HepG2 (cell line): Measurements from ENCODE around the gene ERCC2. TPM values are rescaled to one million over a fixed set of nuclear protein-coding genes. Genes with fewer than 3 reads are reported as not detected.

ENCODE experiments used
- AGO2 ChIP-seq: fragments of 200-400 bp; formaldehyde crosslinking; optimal IDR thresholded peaks from 2 replicates; pipeline ENCODE3; 2017; ENCODE audit warnings: mild to moderate bottlenecking, low read depth, low read length, moderate library complexity
- ARID5B ChIP-seq: IDR thresholded peaks from 2 replicates; pipeline ENCODE4 v1.4.0; 2020; ENCODE audit warnings: mild to moderate bottlenecking, missing genetic modification reagents
- GABPB1 ChIP-seq: IDR thresholded peaks from 2 replicates; pipeline ENCODE4 v1.6.1; 2016; ENCODE audit warnings: mild to moderate bottlenecking, missing genetic modification reagents, moderate library complexity, missing compliant biosample characterization
- HNRNPLL ChIP-seq: fragments of 200-400 bp; formaldehyde crosslinking; IDR thresholded peaks from 2 replicates; pipeline ENCODE4 v1.6.1; 2017; ENCODE audit warnings: mild to moderate bottlenecking, low read depth, low read length; ENCODE audit not compliant: poor library complexity, severe bottlenecking
- MNT ChIP-seq: fragments of 450-650 bp; IDR thresholded peaks from 2 replicates; pipeline ENCODE4 v1.6.1; 2016
- MTF1 ChIP-seq: sonication (generic); formaldehyde crosslinking; IDR thresholded peaks from 2 replicates; pipeline ENCODE4 v1.5.0; 2020; ENCODE audit warnings: missing genetic modification reagents
- ONECUT2 ChIP-seq: sonication (generic); formaldehyde crosslinking; IDR thresholded peaks from 2 replicates; pipeline ENCODE4 v1.4.0; 2020; ENCODE audit warnings: missing genetic modification reagents
- POLR2AphosphoS5 ChIP-seq: IDR thresholded peaks from 2 replicates; pipeline ENCODE4 v1.6.1; 2012; ENCODE audit warnings: low read depth, low read length
- SMAD1 ChIP-seq: sonication (generic); formaldehyde crosslinking; IDR thresholded peaks from 2 replicates; pipeline ENCODE4 v1.4.0; 2020; ENCODE audit warnings: missing genetic modification reagents, low read depth, mild to moderate bottlenecking, borderline replicate concordance
- STAT6 ChIP-seq: sonication (generic); formaldehyde crosslinking; IDR thresholded peaks from 2 replicates; pipeline ENCODE4 v1.4.0; 2020; ENCODE audit warnings: missing genetic modification reagents, mild to moderate bottlenecking, borderline replicate concordance
- SYNCRIP ChIP-seq: fragments of 200-400 bp; formaldehyde crosslinking; IDR thresholded peaks from 2 replicates; pipeline ENCODE4 v1.6.1; 2018; ENCODE audit warnings: mild to moderate bottlenecking, low read depth, low read length; ENCODE audit not compliant: insufficient read depth
- ZBTB10 ChIP-seq: sonication (generic); formaldehyde crosslinking; IDR thresholded peaks from 2 replicates; pipeline ENCODE4 v1.4.0; 2020; ENCODE audit warnings: missing genetic modification reagents, borderline replicate concordance
- ZNF747 ChIP-seq: sonication (generic); formaldehyde crosslinking; IDR thresholded peaks from 2 replicates; pipeline ENCODE4 v1.8.1; 2023; ENCODE audit warnings: missing genetic modification reagents, mild to moderate bottlenecking, borderline replicate concordance
- ZSCAN30 ChIP-seq: sonication (generic); formaldehyde crosslinking; IDR thresholded peaks from 2 replicates; pipeline ENCODE4 v1.5.0; 2020; ENCODE audit warnings: mild to moderate bottlenecking, missing genetic modification reagents
- ZUFSP ChIP-seq: sonication (generic); formaldehyde crosslinking; IDR thresholded peaks from 2 replicates; pipeline ENCODE4 v1.9.0; 2021; ENCODE audit warnings: missing genetic modification reagents, mild to moderate bottlenecking, borderline replicate concordance
- polyA plus RNA-seq, 8 experiments: library from polyadenylated mRNA; depleted of rRNA in 3 of 8; stranded (reverse) in 7 of 8; unstranded in 1 of 8; fragments of >200 nt; fragmentation: Illumina TruSeq in 4 of 8; extraction: Trizol in 4 of 8; gene quantifications; 2 replicates each; pipeline versions ENCODE4 v1.2.1 to v1.2.3, GENCODE V29; 2011 to 2016; ENCODE audit warnings: low read depth in 4 of 8, missing spikeins in 1 of 8, mixed read lengths in 1 of 8; ENCODE audit not compliant: insufficient read depth in 1 of 8
- total RNA-seq, 5 experiments: library from RNA; depleted of rRNA; stranded (reverse); fragments of >200 nt; fragmentation: Illumina TruSeq; extraction: Trizol; gene quantifications; 2 replicates each; pipeline ENCODE4 v1.2.3, GENCODE V29; 2016; ENCODE audit warnings: low read depth in 1 of 5

The ERCC2 gene
- total and polyA plus RNA-seq, 2 of the 13 experiments (the other 11 are each of a cell fraction or from before 2014, with no cell fraction given): 25.4 to 49.2 TPM

- TF ChIP-seq MNT: peak; percentile 70
- TF ChIP-seq GABPB1 (CRISPR knock-in tag): peak; percentile 81
- TF ChIP-seq ZUFSP: no peak
- no peak for TF ChIP-seq ZBTB10
- TF ChIP-seq ZNF747 (CRISPR knock-in tag): peak; percentile 59; the same call in 1 of the 2 replicates
- TF ChIP-seq POLR2AphosphoS5: peak; percentile 73
- no peak for TF ChIP-seq MTF1 (CRISPR knock-in tag)
- 0 out of 2 replicates have a peak, but pooled peaks have one; percentile 66 for TF ChIP-seq SMAD1 (CRISPR knock-in tag)
- peak; percentile 68; the same call in 1 of the 2 replicates for TF ChIP-seq STAT6 (CRISPR knock-in tag)
- TF ChIP-seq ARID5B (CRISPR knock-in tag): no peak
- no peak for TF ChIP-seq SYNCRIP
- no peak; the same call in 1 of the 2 replicates for TF ChIP-seq ZSCAN30 (CRISPR knock-in tag)
- TF ChIP-seq AGO2: peak; percentile 27
- TF ChIP-seq ONECUT2: no peak
- TF ChIP-seq HNRNPLL: no peak
Measured at GRCh38 chr19:45405435-45406225, 35.3 kb upstream of the ERCC2 start (continued).
